ENCODE results near the gene NCR2.

Gene NCR2

GRCh38 chr6:41371461-41371991 is 36.1 kb downstream of the NCR2 start:
- H3K4me1 ChIP-seq, result peaks cover 13% of the 10 kb centered on the region
- no peak overlapping the region for H3K27ac ChIP-seq
- H3K9me3 ChIP-seq, result peaks cover 39% of the 10 kb centered on the region
- no peak for TF ChIP-seq Cebpa-rat (IDR thresholded peaks at IDR 0.05)
- H3K36me3 ChIP-seq, result no peaks in the 10 kb centered on the region
- H3K4me3 ChIP-seq, result peak overlapping the region; percentile 57
- H4K20me1 ChIP-seq, result peaks cover 8% of the 10 kb centered on the region; the same call in 1 of the 2 replicates
- H3K4me2 ChIP-seq, result peak overlapping the region; percentile 69
- no peak overlapping the region for H3K9ac ChIP-seq
- peaks cover 76% of the 10 kb centered on the region for H3K27me3 ChIP-seq

DNA sequence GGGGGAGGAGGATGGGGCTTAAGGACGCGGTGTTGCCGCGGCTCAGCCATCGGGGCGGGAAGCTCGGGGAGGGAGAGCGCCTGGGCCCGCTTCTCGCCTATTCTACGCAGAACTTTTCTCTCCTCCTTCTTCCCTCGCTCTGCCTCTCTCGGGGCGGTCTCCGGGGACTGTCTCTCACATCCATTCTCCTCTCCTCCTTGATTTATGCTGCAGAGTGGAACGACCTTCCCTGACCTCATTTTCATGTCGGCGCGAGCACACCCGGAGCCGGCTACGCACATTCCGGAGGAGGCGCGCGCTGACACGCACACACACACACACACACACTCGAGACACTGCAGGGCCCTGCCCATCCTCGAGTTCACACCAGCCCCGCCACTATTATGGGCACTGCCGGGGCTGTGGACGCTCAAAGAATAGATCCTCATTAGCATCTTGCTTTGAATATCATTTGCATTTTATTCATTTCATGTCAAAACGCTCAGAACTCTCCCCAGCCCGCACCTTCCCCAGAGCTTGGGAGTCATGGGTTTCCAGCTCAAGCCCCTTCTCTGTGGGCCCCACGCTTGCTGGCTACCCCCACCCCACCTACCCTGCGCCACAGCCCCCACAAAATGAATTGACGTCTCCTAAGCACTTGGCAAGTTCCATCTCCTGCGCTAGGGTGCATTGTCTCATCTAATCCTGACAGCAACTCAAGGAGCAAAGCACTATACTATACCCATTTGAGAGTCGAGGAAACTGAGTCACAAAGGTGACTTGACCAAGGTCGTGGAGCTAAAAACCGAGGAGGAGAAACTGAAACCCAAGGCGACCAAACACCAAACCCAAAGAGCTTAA is 36.8 kb downstream of the NCR2 start:
- peak overlapping the region; percentile 57 for H3K4me3 ChIP-seq
- no peak overlapping the region for H3K27ac ChIP-seq
- H3K9me3 ChIP-seq, result peaks cover 39% of the 10 kb centered on the region
- peak overlapping the region; percentile 69 for H3K4me2 ChIP-seq
- H3K27me3 ChIP-seq, result peaks cover 83% of the 10 kb centered on the region
- peaks cover 13% of the 10 kb centered on the region for H3K4me1 ChIP-seq
- H3K36me3 ChIP-seq, result no peaks in the 10 kb centered on the region
- H3K9ac ChIP-seq, result no peak overlapping the region
- TF ChIP-seq Cebpa-rat (IDR thresholded peaks at IDR 0.05), result no peak
- H4K20me1 ChIP-seq, result peaks cover 8% of the 10 kb centered on the region; the same call in 1 of the 2 replicates

DNA sequence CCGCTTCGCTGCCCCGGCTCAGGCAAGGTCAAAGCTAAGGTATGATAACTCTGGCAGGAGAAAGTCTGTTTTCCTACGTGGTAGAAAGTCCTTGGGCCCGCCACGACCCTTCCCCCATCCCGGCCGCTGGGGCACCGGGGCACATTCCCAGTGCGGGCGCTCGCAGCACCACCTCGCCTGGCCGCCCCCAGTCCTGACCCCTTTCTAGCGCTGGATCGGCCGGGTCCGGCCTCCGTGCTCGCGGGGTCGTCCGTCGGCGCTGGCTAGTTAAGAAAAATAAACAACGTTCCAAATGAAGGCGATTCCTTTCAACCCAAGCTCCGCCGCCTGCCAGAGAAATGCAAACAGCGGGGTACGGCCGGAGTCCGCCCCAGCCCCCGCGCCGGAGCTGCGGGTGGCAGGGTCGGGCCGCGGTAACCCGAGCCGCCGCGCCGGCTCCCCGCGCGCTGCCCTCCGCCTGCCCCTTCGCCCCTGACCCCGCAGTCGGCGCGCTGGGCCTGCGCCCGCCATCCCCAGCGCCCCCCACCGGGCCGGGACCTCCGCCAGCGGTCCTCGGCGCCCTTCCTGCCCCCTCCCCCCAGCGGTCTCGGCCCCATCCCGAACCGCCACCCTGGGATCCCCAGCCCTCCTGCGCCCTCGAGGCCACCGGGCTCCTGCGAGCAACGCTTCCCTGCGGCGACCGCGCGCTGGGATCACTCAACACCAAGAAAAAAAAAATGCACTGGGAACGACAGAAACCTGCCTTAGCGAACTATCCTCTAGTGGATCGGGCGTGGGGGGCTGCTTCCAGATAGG is 37.6 kb downstream of the NCR2 start:
- no peak for TF ChIP-seq Cebpa-rat (IDR thresholded peaks at IDR 0.05)
- H3K4me1 ChIP-seq, result peaks cover 13% of the 10 kb centered on the region
- peak overlapping the region; percentile 69 for H3K4me2 ChIP-seq
- peaks cover 91% of the 10 kb centered on the region for H3K27me3 ChIP-seq
- peak overlapping the region; percentile 15 for H3K4me3 ChIP-seq
- no peak overlapping the region for H3K9ac ChIP-seq
- H3K36me3 ChIP-seq, result no peaks in the 10 kb centered on the region
- no peak overlapping the region for H3K27ac ChIP-seq
- H3K9me3 ChIP-seq, result peaks cover 39% of the 10 kb centered on the region
- H4K20me1 ChIP-seq, result peaks cover 8% of the 10 kb centered on the region; the same call in 1 of the 2 replicates

DNA sequence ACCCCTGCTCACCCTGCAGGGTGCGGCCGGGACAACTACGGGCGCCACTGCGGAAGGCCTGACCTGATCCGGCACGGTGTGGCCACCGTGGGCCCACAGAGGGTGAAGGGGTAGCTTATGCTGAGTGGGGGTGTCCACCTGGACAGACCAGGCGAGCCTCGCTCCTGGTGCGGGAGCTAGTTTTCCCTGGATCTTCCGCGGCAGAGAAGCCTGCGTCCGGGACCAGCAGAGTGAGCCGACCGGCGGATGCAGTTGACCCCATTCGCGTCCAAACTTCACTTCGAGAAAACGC is 38.2 kb downstream of the NCR2 start:
- Histone ChIP-seq H3K9me3 (peaks cover 39% of the 10 kb centered on the region), H3K4me1 (peaks cover 13% of the 10 kb centered on the region), H4K20me1 (peaks cover 8% of the 10 kb centered on the region; the same call in 1 of the 2 replicates), H3K4me2 (no peak overlapping the region), H3K9ac (no peak overlapping the region), H3K4me3 (peak overlapping the region; percentile 4; the same call in 1 of the 2 replicates), H3K27ac (no peak overlapping the region), H3K36me3 (no peaks in the 10 kb centered on the region), H3K27me3 (peaks cover 96% of the 10 kb centered on the region)
- no peak for TF ChIP-seq Cebpa-rat (IDR thresholded peaks at IDR 0.05)

DNA sequence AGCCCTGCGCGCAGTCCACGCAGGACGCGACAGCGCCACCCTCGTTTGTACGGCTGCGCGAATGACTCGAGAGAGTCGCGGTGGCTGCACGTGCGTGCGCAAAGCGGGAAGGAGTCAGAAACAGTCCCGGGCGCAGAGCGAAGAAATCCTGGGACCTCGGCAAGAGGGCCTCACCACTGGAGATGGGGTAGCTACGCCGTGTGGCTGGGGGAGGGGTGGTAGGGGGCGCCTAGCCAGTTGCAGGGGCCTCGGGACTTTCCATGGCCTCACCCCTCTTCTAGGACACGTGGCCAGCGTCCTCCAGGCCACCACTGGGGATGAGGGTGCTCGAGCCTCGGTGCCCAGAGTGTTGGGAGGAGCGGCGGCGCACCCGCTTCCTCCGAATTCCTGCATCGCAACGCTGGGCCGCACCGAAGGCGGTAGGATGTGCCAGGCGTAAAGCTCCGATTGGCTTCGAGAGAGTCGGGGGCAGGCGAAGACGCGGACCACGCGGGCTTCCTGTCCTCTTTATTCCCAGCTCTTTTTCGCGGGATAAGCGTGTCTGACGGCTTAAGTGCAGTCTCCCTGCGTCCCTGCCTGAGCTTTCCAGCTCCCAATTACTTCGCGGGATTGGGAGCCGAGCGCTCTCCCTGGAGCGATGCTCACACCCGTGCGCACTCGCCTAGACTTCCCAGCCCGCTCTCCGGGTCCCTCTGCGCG is 38.7 kb downstream of the NCR2 start:
- Histone ChIP-seq H3K36me3 (no peaks in the 10 kb centered on the region), H3K4me1 (peaks cover 13% of the 10 kb centered on the region), H3K4me2 (no peak overlapping the region), H3K9ac (no peak overlapping the region), H3K27ac (no peak overlapping the region), H3K4me3 (peak overlapping the region; percentile 4; the same call in 1 of the 2 replicates), H3K9me3 (peaks cover 39% of the 10 kb centered on the region), H3K27me3 (peaks cover 100% of the 10 kb centered on the region), H4K20me1 (peaks cover 8% of the 10 kb centered on the region; the same call in 1 of the 2 replicates)
- no peak for TF ChIP-seq Cebpa-rat (IDR thresholded peaks at IDR 0.05)

DNA sequence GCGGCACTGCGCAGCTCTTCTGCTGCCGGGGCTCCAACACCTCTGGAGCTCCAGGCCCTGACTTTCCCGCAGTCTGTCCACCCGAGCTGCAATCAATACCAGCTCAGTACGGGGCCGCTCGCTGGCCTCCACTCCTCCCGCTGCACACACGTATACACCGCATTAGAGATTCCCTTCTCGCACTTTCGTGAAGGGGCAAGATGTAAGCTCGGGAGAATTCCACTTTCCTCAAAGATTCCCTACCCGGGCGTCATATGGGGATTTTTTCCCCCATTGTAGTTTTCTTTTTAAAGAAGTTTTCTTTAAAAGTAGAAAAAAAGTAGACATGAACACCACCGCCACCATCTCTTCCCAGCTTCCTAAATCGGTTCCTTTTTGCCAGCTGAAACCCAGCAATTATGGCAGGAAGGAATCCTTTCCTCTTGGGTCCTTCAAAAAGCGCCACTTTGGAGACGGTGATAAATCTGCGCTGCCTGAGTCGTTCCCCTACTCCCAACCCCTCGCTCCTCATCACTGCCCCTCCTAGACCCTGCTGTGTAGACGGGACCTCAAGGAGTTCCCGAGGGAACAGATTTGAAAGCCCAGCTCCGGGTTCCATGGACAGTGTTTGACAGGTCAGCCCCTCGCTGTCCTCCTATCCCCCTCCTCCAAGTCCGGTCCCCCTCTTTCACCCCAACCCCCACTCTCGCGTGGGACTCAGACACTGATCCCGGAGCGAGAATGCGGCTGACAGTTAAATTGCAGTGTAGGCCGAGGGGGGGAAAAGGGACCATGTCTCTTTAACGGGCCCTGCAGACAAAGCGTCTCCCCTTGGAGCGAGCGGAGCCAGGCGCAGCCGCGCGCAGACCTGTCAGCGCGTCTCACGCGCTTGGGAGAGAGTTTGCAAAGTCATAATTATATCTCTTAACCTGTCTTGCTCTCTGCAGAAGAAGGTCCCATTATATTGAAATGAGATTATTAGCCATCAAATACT is 39.5 kb downstream of the NCR2 start:
- no peak overlapping the region for H3K4me2 ChIP-seq
- no peak for TF ChIP-seq Cebpa-rat (IDR thresholded peaks at IDR 0.05)

DNA sequence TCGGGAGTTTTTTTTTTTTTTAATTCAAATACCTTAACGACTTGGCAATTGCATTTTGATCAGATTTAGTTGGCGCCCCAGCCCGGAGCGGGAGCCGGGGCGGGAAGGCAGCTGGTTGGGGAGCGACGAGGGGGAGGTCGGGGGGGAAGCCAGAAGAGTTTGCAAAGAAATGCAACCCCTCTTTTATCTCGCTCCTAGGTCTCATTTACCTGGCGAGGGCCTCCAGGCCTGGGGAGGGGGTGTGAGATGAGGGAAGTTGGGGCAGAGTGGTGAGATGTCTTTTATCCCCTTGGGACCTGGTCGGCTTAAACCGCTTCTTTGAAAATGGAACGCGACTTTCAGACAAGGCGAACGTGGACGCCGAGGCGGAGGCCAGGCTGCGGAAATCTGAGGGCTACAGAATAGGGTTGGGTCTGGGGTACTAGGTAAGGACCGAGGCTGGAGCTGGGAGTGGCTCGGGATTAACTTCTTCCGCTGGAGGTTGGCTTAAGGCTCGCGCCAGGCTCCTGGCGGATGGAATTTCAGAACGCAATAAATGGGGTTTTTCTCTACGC is 40.3 kb downstream of the NCR2 start:
- no peaks in the 10 kb centered on the region for H3K36me3 ChIP-seq
- no peak overlapping the region for H3K4me2 ChIP-seq
- H3K9me3 ChIP-seq, result peaks cover 39% of the 10 kb centered on the region
- TF ChIP-seq Cebpa-rat (IDR thresholded peaks at IDR 0.05), result no peak
- H3K9ac ChIP-seq, result no peak overlapping the region
- peaks cover 13% of the 10 kb centered on the region for H3K4me1 ChIP-seq
- H4K20me1 ChIP-seq, result peaks cover 8% of the 10 kb centered on the region; the same call in 1 of the 2 replicates
- H3K4me3 ChIP-seq, result no peak overlapping the region
- peaks cover 85% of the 10 kb centered on the region for H3K27me3 ChIP-seq
- no peak overlapping the region for H3K27ac ChIP-seq

More for the DNA sequence above, 39.5 kb downstream of the NCR2 start:
- no peak overlapping the region for H3K9ac ChIP-seq
- no peak overlapping the region for H3K27ac ChIP-seq
- H3K27me3 ChIP-seq, result peaks cover 93% of the 10 kb centered on the region
- H3K9me3 ChIP-seq, result peaks cover 39% of the 10 kb centered on the region
- peaks cover 8% of the 10 kb centered on the region; the same call in 1 of the 2 replicates for H4K20me1 ChIP-seq
- no peaks in the 10 kb centered on the region for H3K36me3 ChIP-seq
- peaks cover 13% of the 10 kb centered on the region for H3K4me1 ChIP-seq
- 0 out of 2 replicates have a peak overlapping the region, but pooled peaks have one; percentile 4 for H3K4me3 ChIP-seq

DNA sequence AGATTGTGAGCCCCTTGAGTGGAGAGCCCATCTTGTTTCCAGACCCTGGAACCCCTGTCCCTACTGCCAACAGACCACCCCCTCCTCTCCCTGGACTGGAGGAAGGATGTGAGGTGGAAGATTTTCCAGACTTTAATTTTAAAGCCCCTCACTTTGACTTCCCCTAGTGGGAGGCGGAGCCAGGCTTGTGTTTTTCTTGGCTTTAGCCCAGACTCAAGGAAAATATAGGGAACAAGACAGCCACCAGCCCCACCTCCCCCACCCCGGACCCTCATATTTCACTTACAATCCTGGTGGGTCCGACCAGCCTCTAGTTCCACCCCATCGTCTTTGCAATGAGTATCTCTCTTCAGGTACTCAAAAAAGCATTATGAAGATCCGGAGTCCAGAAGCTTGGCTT is 40.8 kb downstream of the NCR2 start:
- H3K27ac ChIP-seq, result no peak overlapping the region
- no peak for TF ChIP-seq Cebpa-rat (IDR thresholded peaks at IDR 0.05)
- no peak overlapping the region for H3K9ac ChIP-seq
- H3K4me1 ChIP-seq, result peaks cover 13% of the 10 kb centered on the region
- peaks cover 8% of the 10 kb centered on the region; the same call in 1 of the 2 replicates for H4K20me1 ChIP-seq
- H3K36me3 ChIP-seq, result no peaks in the 10 kb centered on the region
- peaks cover 80% of the 10 kb centered on the region for H3K27me3 ChIP-seq
- H3K9me3 ChIP-seq, result peaks cover 39% of the 10 kb centered on the region
- no peak overlapping the region for H3K4me3 ChIP-seq
- no peak overlapping the region for H3K4me2 ChIP-seq
